Astrocyte (in vitro differentiated cells and primary cell): ENCODE data around the gene CLN5. TPM values are rescaled to one million over a fixed set of nuclear protein-coding genes. Genes with fewer than 3 reads are reported as not detected.

Source experiments
- DNase-seq: peaks from one replicate; pipeline ENCODE4 v3.0.0-alpha.2; 2010; ENCODE audit warnings: low read depth
- FAIRE-seq: peaks from 2 replicates; lab custom pipeline; 2011; peaks lifted over from hg19 to GRCh38; lab: Jason Lieb, UNC
- H2AFZ ChIP-seq: 2 replicates; pipeline ENCODE4 v1.6.0; 2012; ENCODE audit warnings: low read depth, low read length, inconsistent platforms
- H3K27ac ChIP-seq: 2 replicates; pipeline ENCODE4 v1.5.1; 2011; ENCODE audit warnings: low read depth, low read length, inconsistent platforms
- H3K27me3 ChIP-seq: 2 replicates; pipeline ENCODE4 v1.6.0; 2011; ENCODE audit warnings: low read length, inconsistent platforms; ENCODE audit not compliant: insufficient read depth
- H3K36me3 ChIP-seq: 2 replicates; pipeline ENCODE4 v1.5.1; 2011; ENCODE audit warnings: low read length, inconsistent platforms; ENCODE audit not compliant: insufficient read depth
- H3K4me1 ChIP-seq: 2 replicates; pipeline ENCODE4 v1.5.1; 2011; ENCODE audit warnings: low read length, inconsistent platforms; ENCODE audit not compliant: insufficient read depth
- H3K4me2 ChIP-seq: 2 replicates; pipeline ENCODE4 v1.6.0; 2012; ENCODE audit warnings: low read length, inconsistent platforms
- H3K4me3 ChIP-seq: 2 replicates; pipeline ENCODE4 v1.5.1; 2011; ENCODE audit warnings: low read depth, mild to moderate bottlenecking, low read length, inconsistent platforms; ENCODE audit not compliant: insufficient read depth
- H3K79me2 ChIP-seq: 2 replicates; pipeline ENCODE4 v1.6.0; 2012; ENCODE audit warnings: mild to moderate bottlenecking, low read length, inconsistent platforms; ENCODE audit not compliant: insufficient read depth
- H3K9ac ChIP-seq: 2 replicates; pipeline ENCODE4 v1.6.0; 2012; ENCODE audit warnings: mild to moderate bottlenecking, low read length, inconsistent platforms
- H3K9me3 ChIP-seq: 2 replicates; pipeline ENCODE4 v1.5.1; 2012; ENCODE audit warnings: low read depth, mild to moderate bottlenecking, low read length, inconsistent platforms; ENCODE audit not compliant: insufficient read depth
- H4K20me1 ChIP-seq: 2 replicates; pipeline ENCODE4 v1.6.0; 2012; ENCODE audit warnings: low read length, inconsistent platforms; ENCODE audit not compliant: insufficient read depth
- H3K27ac Mint-ChIP-seq: one replicate; pipeline ENCODE4 v1.8.0; 2021; ENCODE audit warnings: mild to moderate bottlenecking, mixed read lengths; ENCODE audit not compliant: unreplicated experiment
- H3K27me3 Mint-ChIP-seq: one replicate; pipeline ENCODE4 v1.8.0; 2021; ENCODE audit warnings: low read depth, mixed read lengths; ENCODE audit not compliant: unreplicated experiment
- H3K36me3 Mint-ChIP-seq: one replicate; pipeline ENCODE4 v1.8.0; 2021; ENCODE audit warnings: low read depth, mixed read lengths; ENCODE audit not compliant: unreplicated experiment
- H3K4me1 Mint-ChIP-seq: one replicate; pipeline ENCODE4 v1.8.0; 2021; ENCODE audit warnings: low read depth, mixed read lengths; ENCODE audit not compliant: unreplicated experiment
- H3K4me3 Mint-ChIP-seq: one replicate; pipeline ENCODE4 v1.8.0; 2021; ENCODE audit warnings: mild to moderate bottlenecking, moderate library complexity, mixed read lengths; ENCODE audit not compliant: unreplicated experiment
- H3K9me3 Mint-ChIP-seq: one replicate; pipeline ENCODE4 v1.8.0; 2021; ENCODE audit warnings: mild to moderate bottlenecking, mixed read lengths; ENCODE audit not compliant: unreplicated experiment
- CTCF ChIP-seq: IDR thresholded peaks from 2 replicates; pipeline ENCODE4 v1.5.1; 2011; ENCODE audit warnings: low read depth, mild to moderate bottlenecking, inconsistent platforms, low read length, moderate library complexity; ENCODE audit not compliant: insufficient read depth
- EZH2 ChIP-seq: IDR thresholded peaks from 2 replicates; pipeline ENCODE4 v1.6.1; 2012; ENCODE audit warnings: mild to moderate bottlenecking, low read length, inconsistent platforms; ENCODE audit not compliant: insufficient read depth
- total RNA-seq: library from RNA; stranded (reverse); gene quantifications from 2 replicates; pipeline ENCODE4 v1.2.1, GENCODE V29; 2021

Gene CLN5
- total RNA-seq, 1 donor from 2014 or later = 32.9 TPM

GRCh38 chr13:76983676-76984075, 8.2 kb upstream of the CLN5 start:
- H3K4me1 ChIP-seq = no peaks in the 10 kb centered on the region
- Mint-ChIP-seq H3K27ac (no peak overlapping the region), H3K9me3 (no peaks in the 10 kb centered on the region), H3K36me3 (no peaks in the 10 kb centered on the region), H3K4me3 (no peak overlapping the region), H3K27me3 (peaks cover 39% of the 10 kb centered on the region), H3K4me1 (no peaks in the 10 kb centered on the region)
- H2AFZ ChIP-seq = no peak overlapping the region
- TF ChIP-seq CTCF = no peak
- no peak for TF ChIP-seq EZH2
- H3K27ac ChIP-seq = no peak overlapping the region
- H3K4me2 ChIP-seq = no peak overlapping the region
- no peaks in the 10 kb centered on the region for H3K36me3 ChIP-seq
- no peaks in the 10 kb centered on the region for H4K20me1 ChIP-seq
- H3K9me3 ChIP-seq = no peaks in the 10 kb centered on the region
- DNase-seq (no peak), FAIRE-seq (no peak)
- H3K9ac ChIP-seq = no peak overlapping the region
- no peaks in the 10 kb centered on the region for H3K79me2 ChIP-seq
- H3K4me3 ChIP-seq = no peak overlapping the region
- peaks cover 23% of the 10 kb centered on the region for H3K27me3 ChIP-seq

GRCh38 chr13:76991432-76991795, 467 bp upstream of the CLN5 start:
- Mint-ChIP-seq H3K36me3 (peaks cover 2% of the 10 kb centered on the region), H3K9me3 (no peaks in the 10 kb centered on the region), H3K4me1 (peaks cover 15% of the 10 kb centered on the region)

More at GRCh38 chr13:76991432-76991795, 467 bp upstream of the CLN5 start:
- H3K27ac Mint-ChIP-seq = peak overlapping the region; percentile 48
- peak overlapping the region; percentile 93 for H3K4me2 ChIP-seq
- H3K9ac ChIP-seq = peak overlapping the region; percentile 92
- H3K4me3 Mint-ChIP-seq = peak overlapping the region; percentile 80
- TF ChIP-seq EZH2 (no peak), CTCF (no peak)
- H3K4me1 ChIP-seq = peaks cover 21% of the 10 kb centered on the region
- H3K36me3 ChIP-seq = no peaks in the 10 kb centered on the region
- H4K20me1 ChIP-seq = peaks cover 6% of the 10 kb centered on the region
- no peaks in the 10 kb centered on the region for H3K27me3 ChIP-seq
- no peak for FAIRE-seq
- H2AFZ ChIP-seq = peak overlapping the region; percentile 79
- peaks cover 8% of the 10 kb centered on the region for H3K27me3 Mint-ChIP-seq
- peak overlapping the region; percentile 91 for H3K4me3 ChIP-seq
- H3K79me2 ChIP-seq = peaks cover 16% of the 10 kb centered on the region
- no peaks in the 10 kb centered on the region for H3K9me3 ChIP-seq
- H3K27ac ChIP-seq = peak overlapping the region; percentile 28
- DNase-seq = no peak
